Gastrocnemius medialis (tissue), 4 donors: Measurements from ENCODE around the gene SH3BGRL2.

ENCODE experiments used
- POLR2A ChIP-seq, 2 donors: fragments of 450-650 bp; IDR thresholded peaks; one replicate each; pipeline ENCODE4 v1.6.1; 2017; ENCODE audit warnings: antibody characterized with exemption in 2 of 2, mild to moderate bottlenecking in 2 of 2, moderate library complexity in 2 of 2
- TF ChIP-seq, protein P1 (sequence below), 5 experiments: fragments of 450-650 bp in 3 of 5; fragments of 200-600 bp in 2 of 5; sonication (generic) in 2 of 5; IDR thresholded peaks in 4 of 5; conservative IDR thresholded peaks in 1 of 5; 1 replicate in 4 of 5; 2 replicates in 1 of 5; pipeline ENCODE4 v1.5.1; 2016 to 2019; ENCODE audit warnings: antibody characterized with exemption in 5 of 5, mild to moderate bottlenecking in 3 of 5, moderate library complexity in 3 of 5

DNA sequence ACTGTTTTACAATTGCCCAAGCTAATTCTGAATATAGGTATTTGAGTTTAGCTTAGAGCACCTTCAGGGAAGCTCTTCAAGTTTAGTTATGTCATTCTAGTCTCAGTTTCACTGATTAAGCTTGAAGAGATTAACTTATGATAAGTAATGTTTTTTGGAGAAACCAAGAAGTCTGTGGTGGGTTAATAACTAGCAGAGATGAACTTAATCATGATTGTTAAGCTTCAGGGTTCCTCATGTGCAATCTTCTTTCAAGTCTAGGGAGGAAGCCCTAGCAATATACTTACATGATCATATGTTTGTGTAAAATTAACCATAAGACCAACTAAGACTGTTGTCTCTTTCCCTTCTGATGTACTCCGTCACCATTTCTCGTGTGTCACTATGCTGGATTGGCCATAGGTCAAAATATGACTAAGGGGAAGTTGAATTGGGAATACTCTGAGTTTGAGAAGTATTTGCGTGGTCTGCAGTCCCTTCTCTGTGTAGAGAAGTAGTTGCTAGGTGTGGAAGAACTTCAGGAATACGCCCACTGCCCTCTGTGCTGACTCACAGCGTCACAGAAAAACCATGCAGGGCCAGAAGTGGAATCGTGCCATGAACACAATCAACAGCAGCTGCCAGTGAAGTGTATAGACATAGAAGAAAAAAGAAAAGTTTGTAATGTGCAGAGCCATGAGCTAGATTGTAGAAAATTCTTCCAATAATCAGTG is 88.3 kb downstream of the SH3BGRL2 start:
- no peak for TF ChIP-seq POLR2A (IDR thresholded peaks at IDR 0.05)
- TF ChIP-seq, protein P1, sequence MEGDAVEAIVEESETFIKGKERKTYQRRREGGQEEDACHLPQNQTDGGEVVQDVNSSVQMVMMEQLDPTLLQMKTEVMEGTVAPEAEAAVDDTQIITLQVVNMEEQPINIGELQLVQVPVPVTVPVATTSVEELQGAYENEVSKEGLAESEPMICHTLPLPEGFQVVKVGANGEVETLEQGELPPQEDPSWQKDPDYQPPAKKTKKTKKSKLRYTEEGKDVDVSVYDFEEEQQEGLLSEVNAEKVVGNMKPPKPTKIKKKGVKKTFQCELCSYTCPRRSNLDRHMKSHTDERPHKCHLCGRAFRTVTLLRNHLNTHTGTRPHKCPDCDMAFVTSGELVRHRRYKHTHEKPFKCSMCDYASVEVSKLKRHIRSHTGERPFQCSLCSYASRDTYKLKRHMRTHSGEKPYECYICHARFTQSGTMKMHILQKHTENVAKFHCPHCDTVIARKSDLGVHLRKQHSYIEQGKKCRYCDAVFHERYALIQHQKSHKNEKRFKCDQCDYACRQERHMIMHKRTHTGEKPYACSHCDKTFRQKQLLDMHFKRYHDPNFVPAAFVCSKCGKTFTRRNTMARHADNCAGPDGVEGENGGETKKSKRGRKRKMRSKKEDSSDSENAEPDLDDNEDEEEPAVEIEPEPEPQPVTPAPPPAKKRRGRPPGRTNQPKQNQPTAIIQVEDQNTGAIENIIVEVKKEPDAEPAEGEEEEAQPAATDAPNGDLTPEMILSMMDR (IDR thresholded peaks at IDR 0.05 in 4 of 5, conservative IDR thresholded peaks at IDR 0.05 in 1 of 5) = no peak
